ENCODE results near the gene CD247. TPM values are rescaled to one million over a fixed set of nuclear protein-coding genes. Genes with fewer than 3 reads are reported as not detected.

The CD247 gene
- polyA plus RNA-seq, 1 of the 3 experiments (the other 2 are of a cell fraction) = 0.08 TPM

DNA sequence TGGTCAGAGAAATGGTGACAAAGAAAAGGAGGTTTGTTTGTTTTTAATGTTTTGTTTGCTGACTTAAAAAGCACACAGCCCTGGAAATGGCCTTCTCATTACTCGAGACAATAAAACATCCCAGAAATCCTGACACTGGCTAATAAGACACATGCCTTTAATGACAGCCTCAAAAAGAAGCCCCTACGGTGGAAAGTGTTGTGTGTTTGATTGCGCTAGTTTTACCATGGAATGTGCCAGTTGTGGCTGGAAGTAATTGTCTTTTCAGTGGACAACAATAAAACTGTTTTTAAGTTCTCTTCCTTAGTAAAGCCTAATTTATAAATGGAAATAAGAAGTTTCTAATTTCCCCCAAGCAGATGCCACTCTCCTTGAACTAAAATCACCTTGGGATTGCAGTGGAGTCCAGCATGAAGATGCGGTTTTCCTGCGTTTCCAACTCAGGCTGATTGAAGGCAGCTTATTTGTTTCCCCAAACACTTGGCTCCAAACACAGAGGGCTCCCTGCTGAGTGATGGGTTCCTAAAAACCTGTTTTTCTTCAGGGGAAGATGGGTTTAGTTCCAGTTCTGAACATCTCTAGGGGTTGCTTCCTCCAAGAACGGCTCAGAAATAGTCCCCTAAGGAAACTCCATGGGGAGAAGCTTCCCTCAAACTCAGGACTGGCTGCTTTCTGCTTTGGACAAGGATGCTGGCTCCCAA is 54.3 kb downstream of the CD247 start:
- H3K9ac ChIP-seq = no peak overlapping the region
- CTCF ChIA-PET = interaction anchor here (0.8 to 1.5 kb wide), 2 partner anchors 63 to 70 kb away, joined by 3 to 4 read pairs; no protein-coding TSS in a partner anchor
- TF ChIP-seq, protein P1, sequence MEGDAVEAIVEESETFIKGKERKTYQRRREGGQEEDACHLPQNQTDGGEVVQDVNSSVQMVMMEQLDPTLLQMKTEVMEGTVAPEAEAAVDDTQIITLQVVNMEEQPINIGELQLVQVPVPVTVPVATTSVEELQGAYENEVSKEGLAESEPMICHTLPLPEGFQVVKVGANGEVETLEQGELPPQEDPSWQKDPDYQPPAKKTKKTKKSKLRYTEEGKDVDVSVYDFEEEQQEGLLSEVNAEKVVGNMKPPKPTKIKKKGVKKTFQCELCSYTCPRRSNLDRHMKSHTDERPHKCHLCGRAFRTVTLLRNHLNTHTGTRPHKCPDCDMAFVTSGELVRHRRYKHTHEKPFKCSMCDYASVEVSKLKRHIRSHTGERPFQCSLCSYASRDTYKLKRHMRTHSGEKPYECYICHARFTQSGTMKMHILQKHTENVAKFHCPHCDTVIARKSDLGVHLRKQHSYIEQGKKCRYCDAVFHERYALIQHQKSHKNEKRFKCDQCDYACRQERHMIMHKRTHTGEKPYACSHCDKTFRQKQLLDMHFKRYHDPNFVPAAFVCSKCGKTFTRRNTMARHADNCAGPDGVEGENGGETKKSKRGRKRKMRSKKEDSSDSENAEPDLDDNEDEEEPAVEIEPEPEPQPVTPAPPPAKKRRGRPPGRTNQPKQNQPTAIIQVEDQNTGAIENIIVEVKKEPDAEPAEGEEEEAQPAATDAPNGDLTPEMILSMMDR (IDR thresholded peaks at IDR 0.05) = no peak
- TF ChIP-seq EP300 (IDR thresholded peaks at IDR 0.05; ENCODE audit: borderline replicate concordance in 1 of 2, low read depth in 1 of 2, low read length in 1 of 2) = no peak
- TF ChIP-seq FOXM1 (IDR thresholded peaks at IDR 0.05; ENCODE audit: low read depth) = no peak
- TF ChIP-seq NFIC (IDR thresholded peaks at IDR 0.05; ENCODE audit: borderline replicate concordance) = no peak
- no peak for TF ChIP-seq GATA2 (CRISPR knock-in tag; IDR thresholded peaks at IDR 0.05)
- TF ChIP-seq SMC3 (IDR thresholded peaks at IDR 0.05; ENCODE audit: low read depth, low read length) = no peak
- TF ChIP-seq, protein P2, sequence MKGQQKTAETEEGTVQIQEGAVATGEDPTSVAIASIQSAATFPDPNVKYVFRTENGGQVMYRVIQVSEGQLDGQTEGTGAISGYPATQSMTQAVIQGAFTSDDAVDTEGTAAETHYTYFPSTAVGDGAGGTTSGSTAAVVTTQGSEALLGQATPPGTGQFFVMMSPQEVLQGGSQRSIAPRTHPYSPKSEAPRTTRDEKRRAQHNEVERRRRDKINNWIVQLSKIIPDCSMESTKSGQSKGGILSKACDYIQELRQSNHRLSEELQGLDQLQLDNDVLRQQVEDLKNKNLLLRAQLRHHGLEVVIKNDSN (IDR thresholded peaks at IDR 0.05; ENCODE audit: borderline replicate concordance, low read depth) = no peak
- TF ChIP-seq EZH2phosphoT487 (IDR thresholded peaks at IDR 0.05; ENCODE audit: borderline replicate concordance, low read depth) = no peak
- no peak for TF ChIP-seq TEAD4 (IDR thresholded peaks at IDR 0.05; ENCODE audit: borderline replicate concordance, insufficient read depth)
- TF ChIP-seq POLR2AphosphoS5 (IDR thresholded peaks at IDR 0.05; ENCODE audit: low read depth, low read length) = no peak
- TF ChIP-seq, protein P3, sequence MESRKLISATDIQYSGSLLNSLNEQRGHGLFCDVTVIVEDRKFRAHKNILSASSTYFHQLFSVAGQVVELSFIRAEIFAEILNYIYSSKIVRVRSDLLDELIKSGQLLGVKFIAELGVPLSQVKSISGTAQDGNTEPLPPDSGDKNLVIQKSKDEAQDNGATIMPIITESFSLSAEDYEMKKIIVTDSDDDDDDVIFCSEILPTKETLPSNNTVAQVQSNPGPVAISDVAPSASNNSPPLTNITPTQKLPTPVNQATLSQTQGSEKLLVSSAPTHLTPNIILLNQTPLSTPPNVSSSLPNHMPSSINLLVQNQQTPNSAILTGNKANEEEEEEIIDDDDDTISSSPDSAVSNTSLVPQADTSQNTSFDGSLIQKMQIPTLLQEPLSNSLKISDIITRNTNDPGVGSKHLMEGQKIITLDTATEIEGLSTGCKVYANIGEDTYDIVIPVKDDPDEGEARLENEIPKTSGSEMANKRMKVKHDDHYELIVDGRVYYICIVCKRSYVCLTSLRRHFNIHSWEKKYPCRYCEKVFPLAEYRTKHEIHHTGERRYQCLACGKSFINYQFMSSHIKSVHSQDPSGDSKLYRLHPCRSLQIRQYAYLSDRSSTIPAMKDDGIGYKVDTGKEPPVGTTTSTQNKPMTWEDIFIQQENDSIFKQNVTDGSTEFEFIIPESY (IDR thresholded peaks at IDR 0.05; ENCODE audit: borderline replicate concordance, low read depth) = no peak
- no peak for TF ChIP-seq CHD2 (IDR thresholded peaks at IDR 0.05; ENCODE audit: low read length, partially characterized antibody)
- TF ChIP-seq, protein P4, sequence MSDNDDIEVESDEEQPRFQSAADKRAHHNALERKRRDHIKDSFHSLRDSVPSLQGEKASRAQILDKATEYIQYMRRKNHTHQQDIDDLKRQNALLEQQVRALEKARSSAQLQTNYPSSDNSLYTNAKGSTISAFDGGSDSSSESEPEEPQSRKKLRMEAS (IDR thresholded peaks at IDR 0.05; ENCODE audit: low read depth) = no peak
- no peak for TF ChIP-seq FOXJ3 (CRISPR knock-in tag; IDR thresholded peaks at IDR 0.05)
- TF ChIP-seq ELF1 (IDR thresholded peaks at IDR 0.05) = no peak
- no peak for TF ChIP-seq NRF1 (IDR thresholded peaks at IDR 0.05; ENCODE audit: low read depth, low read length)
- no peak for TF ChIP-seq JUND (IDR thresholded peaks at IDR 0.05)
- TF ChIP-seq RFX5 (IDR thresholded peaks at IDR 0.05; ENCODE audit: low read length) = no peak
- H3K9me3 ChIP-seq = no peaks in the 10 kb centered on the region
- DNase-seq = no peak
- no peaks in the 10 kb centered on the region for H3K36me3 ChIP-seq (replicated peaks in 1 of 2; ENCODE audit: control insufficient read depth in 1 of 2, insufficient read depth in 2 of 2, low read length in 1 of 2)
- H2AFZ ChIP-seq (ENCODE audit: low read depth) = no peak overlapping the region
- no peaks in the 10 kb centered on the region for H3K9me2 ChIP-seq
- no peak overlapping the region for H3K27ac ChIP-seq (ENCODE audit: low read depth in 2 of 2, low read length in 1 of 2)
- no peak overlapping the region for H3K4me2 ChIP-seq
- WGBS (ENCODE audit: low lambda C conversion rate) = 69% methylated on average over 6 of the region's 6 CpGs
- POLR2A ChIA-PET = no interaction called here
- H4K20me1 ChIP-seq (ENCODE audit: insufficient read depth) = no peaks in the 10 kb centered on the region
- no peaks in the 10 kb centered on the region for H3F3A ChIP-seq (replicated peaks; ENCODE audit: insufficient read depth)
- H3K4me1 ChIP-seq (ENCODE audit: control insufficient read depth in 1 of 2, insufficient read depth in 2 of 2, low read depth in 1 of 2, low read length in 1 of 2) = no peaks in the 10 kb centered on the region; a peak in 1 of 4 replicates
- H3K27me3 ChIP-seq (ENCODE audit: insufficient read depth) = peaks cover 4% of the 10 kb centered on the region; the same call in 1 of the 2 replicates
- H3K79me2 ChIP-seq (ENCODE audit: insufficient read depth) = no peaks in the 10 kb centered on the region
- no peak overlapping the region for H3K4me3 ChIP-seq (ENCODE audit: low read depth in 2 of 2, low read length in 1 of 2)

Measured in SK-N-SH (cell line).